Esophagus mucosa (tissue), 1 donor: ENCODE results near the gene UGT1A6. TPM values are rescaled to one million over a fixed set of nuclear protein-coding genes. Genes with fewer than 3 reads are reported as not detected.
"Not testable (repeated sequence)": the region's sequence is repeated elsewhere in the genome, so short reads cannot be mapped to it uniquely, and the experiment has no call there.

ENCODE experiments used
- ATAC-seq: fragments of 200-7000 bp; cut with Tn5 transposase; one replicate; pipeline ENCODE4 v1.9.1; 2020
- total RNA-seq: library from RNA; stranded (reverse); gene quantifications from one replicate; pipeline ENCODE4 v1.2.4, GENCODE V29; 2023
- donor health status: DM: yes; HTN: yes; CAD: no.

UGT1A6 gene
- total RNA-seq, 1 donor from 2014 or later, result 11.2 TPM

GRCh38 chr2:233736868-233737653 lies 44.4 kb downstream of the UGT1A6 start:
- not testable (repeated sequence) for ATAC-seq

GRCh38 chr2:233740870-233741269 lies 48.2 kb downstream of the UGT1A6 start:
- ATAC-seq, result no peak

- no peak for ATAC-seq
Measured at GRCh38 chr2:233743464-233744259, 51.0 kb downstream of the UGT1A6 start.

DNA sequence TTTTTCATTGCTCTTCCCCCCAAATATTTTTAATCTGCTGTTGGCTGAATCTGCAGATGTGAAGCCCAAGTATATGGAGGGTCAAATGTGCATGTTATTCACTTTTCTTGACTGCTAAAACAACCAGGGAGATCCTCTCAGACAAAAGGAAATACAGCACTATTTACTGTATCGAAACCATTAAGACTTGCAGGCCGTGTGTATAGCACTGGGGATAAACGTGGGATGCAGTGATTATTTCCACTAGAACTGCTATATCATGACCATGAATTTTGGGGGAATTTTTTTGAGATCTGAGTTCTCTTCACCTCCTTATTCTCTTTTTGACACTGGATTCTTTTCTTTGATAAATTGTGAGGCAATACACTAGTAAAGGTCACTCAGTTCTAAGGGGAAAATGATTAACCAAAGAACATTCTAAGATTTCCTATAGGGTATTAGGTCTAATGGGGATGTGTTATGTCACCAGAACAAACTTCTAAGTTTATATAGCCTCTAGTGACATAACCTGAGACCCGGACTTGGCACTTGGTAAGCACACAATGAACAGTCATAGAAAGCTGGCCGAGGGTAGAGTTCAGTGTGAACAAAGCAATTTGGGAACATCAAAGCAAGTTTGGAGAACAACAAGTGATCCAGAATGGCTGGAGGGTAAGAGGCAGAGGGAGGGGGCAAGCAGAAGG lies 52.5 kb downstream of the UGT1A6 start:
- ATAC-seq, result no peak

- not testable (repeated sequence) for ATAC-seq
Measured at GRCh38 chr2:233745838-233746237, 53.1 kb downstream of the UGT1A6 start.

DNA sequence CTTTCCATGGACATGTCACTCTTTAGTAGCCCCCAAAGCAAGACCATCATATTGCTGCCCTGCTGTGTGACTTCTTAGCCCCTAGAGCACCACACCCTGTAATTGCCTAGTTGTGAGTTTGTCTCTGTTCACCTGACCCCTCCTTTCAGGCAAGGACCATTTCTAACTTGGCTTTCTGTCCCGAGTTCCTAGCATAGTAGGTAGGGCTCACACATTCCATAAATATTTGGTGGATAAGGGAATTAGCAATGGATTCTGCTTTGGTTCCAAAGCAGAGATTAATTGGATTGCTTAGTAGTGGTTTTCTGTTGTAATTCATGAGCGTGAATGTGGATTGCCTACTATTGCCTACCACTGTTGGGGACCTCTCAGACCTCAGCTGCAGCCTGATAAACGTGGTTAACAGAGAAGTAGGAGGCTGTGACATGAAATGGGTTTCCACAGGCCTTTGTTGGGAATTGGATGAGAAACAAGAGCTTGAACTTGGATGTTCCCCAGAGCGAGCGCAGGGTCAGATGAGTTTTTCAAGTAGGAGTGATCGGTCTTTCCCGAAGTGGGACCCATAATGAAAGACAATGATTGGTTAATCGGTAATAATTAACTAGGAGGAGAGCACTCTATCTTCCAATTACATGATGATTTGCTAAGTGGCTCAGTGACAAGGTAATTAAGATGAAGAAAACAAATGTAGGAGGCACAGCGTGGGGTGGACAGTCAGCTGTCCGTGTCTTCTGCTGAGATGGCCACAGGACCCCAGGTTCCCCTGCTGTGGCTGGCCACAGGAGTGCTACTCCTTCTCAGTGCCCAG lies 54.0 kb downstream of the UGT1A6 start:
- ATAC-seq, result no peak

DNA sequence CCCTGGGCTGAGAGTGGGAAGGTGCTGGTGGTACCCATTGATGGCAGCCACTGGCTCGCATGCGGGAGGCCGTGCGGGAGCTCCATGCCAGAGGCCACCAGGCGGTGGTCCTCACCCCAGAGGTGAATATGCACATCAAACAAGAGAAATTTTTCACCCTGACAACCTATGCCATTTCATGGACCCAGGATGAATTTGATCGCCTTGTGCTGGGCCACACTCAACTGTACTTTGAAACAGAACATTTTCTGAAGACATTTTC lies 54.5 kb downstream of the UGT1A6 start:
- ATAC-seq, result no peak

DNA sequence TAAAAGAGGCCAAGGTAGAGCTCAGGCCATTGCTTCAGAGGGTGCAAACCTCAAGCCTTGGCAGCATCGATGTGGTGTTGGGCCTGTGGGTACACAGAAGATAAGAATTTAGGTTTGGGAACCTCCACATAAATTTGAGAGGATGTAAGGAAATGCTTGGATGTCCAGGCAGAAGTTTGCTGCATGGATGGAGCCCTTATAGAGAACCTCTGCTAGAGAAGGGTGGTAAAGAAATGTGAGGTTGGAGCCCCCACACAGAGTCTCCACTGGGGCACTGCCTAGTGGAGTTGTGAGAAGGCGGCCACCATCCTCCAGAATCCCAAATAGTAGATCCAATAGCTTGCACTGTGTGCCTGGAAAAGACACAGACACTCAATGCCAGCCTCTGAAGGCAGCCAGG lies 58.0 kb downstream of the UGT1A6 start:
- ATAC-seq, result not testable (repeated sequence)

DNA sequence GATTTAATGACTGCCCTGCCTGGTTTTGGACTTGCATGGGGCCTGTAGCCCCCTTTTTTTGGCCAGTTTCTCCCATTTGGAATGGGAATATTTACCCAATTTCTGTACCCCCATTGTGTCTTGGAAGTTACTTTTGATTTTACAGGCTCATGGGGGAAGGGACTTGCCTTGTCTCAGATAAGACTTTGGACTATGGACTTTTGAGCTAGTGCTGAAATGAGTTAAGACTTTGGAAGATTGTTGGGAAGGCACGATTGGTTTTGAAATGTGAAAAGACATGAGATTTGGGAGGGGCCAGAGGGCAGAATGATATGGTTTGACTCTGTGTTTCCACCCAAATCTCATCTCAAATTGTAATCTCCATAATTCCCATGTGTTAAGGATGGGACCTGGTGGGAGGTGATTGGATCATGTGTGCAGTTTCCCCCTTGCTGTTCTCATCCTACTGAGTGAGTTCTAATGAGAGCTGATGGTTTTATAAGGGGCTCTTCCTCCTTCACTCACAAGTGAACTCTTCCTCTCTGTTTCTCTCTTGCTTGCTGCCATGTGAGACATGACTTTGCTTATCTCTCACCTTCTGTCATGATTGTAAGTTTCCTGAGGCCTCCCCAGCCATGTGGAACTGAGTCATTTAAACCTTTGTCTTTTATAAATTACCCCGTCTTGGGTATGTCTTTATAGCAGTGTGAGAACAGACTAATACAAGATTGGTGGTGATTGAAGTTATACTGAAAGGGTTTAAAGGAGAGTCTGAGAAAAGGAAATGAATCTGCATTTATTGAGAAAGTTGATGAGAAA lies 58.7 kb downstream of the UGT1A6 start:
- not testable (repeated sequence) for ATAC-seq

GRCh38 chr2:233754872-233755611 lies 62.4 kb downstream of the UGT1A6 start:
- no peak for ATAC-seq

DNA sequence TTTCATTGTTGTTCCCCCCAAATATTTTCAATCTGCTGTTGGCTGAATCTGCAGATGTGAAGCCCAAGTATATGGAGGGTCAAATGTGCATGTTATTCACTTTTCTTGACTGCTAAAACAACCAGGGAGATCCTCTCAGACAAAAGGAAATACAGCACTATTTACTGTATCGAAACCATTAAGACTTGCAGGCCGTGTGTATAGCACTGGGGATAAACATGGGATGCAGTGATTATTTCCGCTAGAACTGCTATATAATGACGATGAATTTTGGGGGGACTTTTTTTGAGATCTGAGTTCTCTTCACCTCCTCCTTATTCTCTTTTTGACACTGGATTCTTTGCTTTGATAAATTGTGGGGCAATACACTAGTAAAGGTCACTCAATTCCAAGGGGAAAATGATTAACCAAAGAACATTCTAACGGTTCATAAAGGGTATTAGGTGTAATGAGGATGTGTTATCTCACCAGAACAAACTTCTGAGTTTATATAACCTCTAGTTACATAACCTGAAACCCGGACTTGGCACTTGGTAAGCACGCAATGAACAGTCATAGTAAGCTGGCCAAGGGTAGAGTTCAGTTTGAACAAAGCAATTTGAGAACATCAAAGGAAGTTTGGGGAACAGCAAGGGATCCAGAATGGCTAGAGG lies 63.9 kb downstream of the UGT1A6 start:
- no peak for ATAC-seq

GRCh38 chr2:233758141-233758540 lies 65.5 kb downstream of the UGT1A6 start:
- ATAC-seq, result no peak

DNA sequence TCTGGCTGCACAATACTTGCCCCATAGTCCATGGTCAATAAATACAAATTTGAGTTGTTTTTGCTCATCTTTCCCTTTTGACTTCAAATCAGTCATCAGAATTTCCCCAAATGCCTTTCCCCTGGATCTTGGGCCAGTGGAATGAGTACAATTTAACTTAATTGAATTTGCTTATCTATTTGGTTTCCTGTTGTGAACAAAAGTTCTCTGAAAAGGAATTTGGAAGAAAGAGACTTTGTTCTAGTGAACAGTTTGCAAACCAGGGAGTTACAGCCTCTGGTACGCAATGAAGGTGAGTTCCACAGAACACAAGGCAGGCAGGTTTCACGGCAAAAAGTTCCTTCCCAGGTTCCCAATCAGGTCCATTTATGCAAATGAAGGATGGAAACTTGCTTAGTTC lies 66.2 kb downstream of the UGT1A6 start:
- no peak for ATAC-seq

GRCh38 chr2:233760043-233760442 lies 67.4 kb downstream of the UGT1A6 start, which contains the start of gene UGT1A1:
UGT1A1 (plus strand) TSS chr2:233760270; CDS start chr2:233760288, 18 bp downstream.
- no peak for ATAC-seq

GRCh38 chr2:233761040-233761769 lies 68.5 kb downstream of the UGT1A6 start:
- peak; percentile 60 for ATAC-seq

GRCh38 chr2:233764264-233764663 lies 71.6 kb downstream of the UGT1A6 start:
- no peak for ATAC-seq

GRCh38 chr2:233764761-233765160 lies 72.1 kb downstream of the UGT1A6 start:
- ATAC-seq, result no peak

DNA sequence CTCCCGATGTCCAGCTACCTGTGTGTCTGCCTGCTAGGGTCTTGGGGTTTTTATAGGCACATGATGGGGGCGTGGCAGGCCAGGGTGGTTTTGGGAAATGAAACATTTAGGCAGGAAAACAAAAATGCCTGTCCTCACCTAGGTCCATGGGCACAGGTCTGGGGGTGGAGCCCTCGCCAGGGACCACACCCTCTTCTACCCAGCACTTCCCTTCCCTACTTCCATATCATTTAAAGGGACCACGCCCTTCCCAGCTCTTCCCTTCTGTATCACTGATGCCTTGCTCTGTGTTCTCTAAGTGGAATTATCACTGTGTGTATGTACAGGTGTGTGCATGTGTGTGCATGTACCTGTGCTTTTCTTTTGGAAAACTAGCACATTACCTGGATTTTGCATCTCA lies 73.7 kb downstream of the UGT1A6 start:
- ATAC-seq, result no peak

- ATAC-seq, result no peak
Measured at GRCh38 chr2:233768076-233768475, 75.4 kb downstream of the UGT1A6 start.

- ATAC-seq, result no peak
Measured at GRCh38 chr2:233769260-233769659, 76.6 kb downstream of the UGT1A6 start.
